Measurements from ENCODE around the gene FBXO31.

- TF ChIP-seq POLR2A (IDR thresholded peaks at IDR 0.05; ENCODE audit: control extremely low read depth in 1 of 2, low read depth in 2 of 2, low read length in 2 of 2) (no peak), CTCF (IDR thresholded peaks at IDR 0.05; ENCODE audit: control extremely low read depth in 1 of 3, insufficient read depth in 1 of 3, low read depth in 1 of 3, low read length in 3 of 3) (no peak), ATF3 (IDR thresholded peaks at IDR 0.05; ENCODE audit: insufficient read depth, low read depth, low read length) (no peak), EP300 (IDR thresholded peaks at IDR 0.05; ENCODE audit: borderline replicate concordance in 1 of 2, low read depth in 2 of 2, low read length in 2 of 2) (no peak), TAF1 (IDR thresholded peaks at IDR 0.05; ENCODE audit: low read depth, low read length) (no peak), BRCA1 (IDR thresholded peaks at IDR 0.05; ENCODE audit: low read depth, low read length) (no peak), CTBP2 (IDR thresholded peaks at IDR 0.05; ENCODE audit: borderline replicate concordance, insufficient read depth, insufficient read length, low read length) (no peak)
These were observed 13.5 kb downstream of the FBXO31 start for GRCh38 chr16:87369796-87370719.

Measured in H1 (cell line).